Activated gamma-delta T cell treated with anti-CD3 and anti-CD28 coated beads, Interleukin-2, amount 50 U/mL, for 16 hours (primary cell): ENCODE measurements around the gene PAXX.

ENCODE experiments used
- DNase-seq: peaks from one replicate; pipeline ENCODE4 v3.0.0-alpha.2; 2020; ENCODE audit warnings: low read depth

The PAXX gene, protein sequence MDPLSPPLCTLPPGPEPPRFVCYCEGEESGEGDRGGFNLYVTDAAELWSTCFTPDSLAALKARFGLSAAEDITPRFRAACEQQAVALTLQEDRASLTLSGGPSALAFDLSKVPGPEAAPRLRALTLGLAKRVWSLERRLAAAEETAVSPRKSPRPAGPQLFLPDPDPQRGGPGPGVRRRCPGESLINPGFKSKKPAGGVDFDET

DNA sequence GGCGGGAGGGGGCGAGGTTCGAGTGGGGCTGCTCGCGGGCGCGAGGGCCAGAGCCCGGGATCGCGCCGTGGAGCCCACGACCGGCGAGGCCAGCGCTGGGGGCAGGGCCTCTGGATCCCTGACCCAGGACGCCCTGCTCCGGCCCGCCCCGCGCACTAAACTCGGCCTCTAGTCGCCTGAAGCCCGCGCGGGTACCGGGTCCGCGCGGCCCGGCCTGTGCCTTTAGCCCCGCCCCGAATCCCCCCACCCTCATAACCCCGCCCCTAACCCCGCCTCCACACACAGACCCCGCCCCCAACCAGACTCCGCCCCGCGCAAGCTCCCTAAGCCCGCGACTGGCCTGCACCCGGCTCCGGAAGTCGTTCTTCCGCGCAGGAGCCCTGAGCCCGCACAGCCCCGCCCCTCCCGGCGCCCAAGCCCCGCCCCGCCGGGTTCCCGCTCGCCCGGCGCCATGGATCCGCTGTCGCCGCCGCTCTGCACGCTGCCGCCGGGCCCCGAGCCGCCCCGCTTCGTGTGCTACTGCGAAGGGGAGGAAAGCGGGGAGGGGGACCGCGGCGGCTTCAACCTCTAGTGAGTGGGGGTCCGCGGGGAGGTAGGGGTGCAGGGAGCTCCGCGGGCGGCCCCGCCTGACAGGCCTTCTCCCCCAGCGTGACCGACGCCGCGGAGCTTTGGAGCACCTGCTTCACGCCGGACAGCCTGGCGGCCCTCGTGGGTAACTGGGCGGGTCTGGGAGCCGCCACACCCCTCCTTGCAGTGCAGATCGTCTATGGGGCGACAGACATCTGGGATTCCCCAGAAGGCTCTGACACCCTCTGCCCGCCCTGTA is at the start of gene PAXX:
PAXX (plus strand) TSS at position 430 of the 826 bp plus-strand sequence; CDS start at position 452, 22 bp downstream.
- peak; percentile 91 for DNase-seq

DNA sequence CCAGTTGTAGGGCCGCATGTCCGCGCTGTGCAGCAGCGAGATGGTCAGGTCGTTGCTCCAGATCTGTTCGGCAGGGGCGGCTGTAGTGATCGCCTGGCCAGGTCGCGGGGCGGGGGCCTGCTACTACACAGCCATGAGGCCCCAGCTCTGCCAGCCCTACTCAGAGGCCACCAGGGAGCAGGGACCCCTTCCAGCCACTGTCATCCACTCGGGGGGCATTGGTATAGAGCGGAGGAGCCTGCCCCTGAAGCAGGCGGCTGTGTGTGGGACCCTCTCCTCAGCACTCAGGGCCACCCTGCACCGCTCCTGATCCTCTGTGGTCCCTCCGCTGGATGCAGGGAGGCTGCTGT is 49.4 kb upstream of the PAXX start:
- DNase-seq: no peak

DNA sequence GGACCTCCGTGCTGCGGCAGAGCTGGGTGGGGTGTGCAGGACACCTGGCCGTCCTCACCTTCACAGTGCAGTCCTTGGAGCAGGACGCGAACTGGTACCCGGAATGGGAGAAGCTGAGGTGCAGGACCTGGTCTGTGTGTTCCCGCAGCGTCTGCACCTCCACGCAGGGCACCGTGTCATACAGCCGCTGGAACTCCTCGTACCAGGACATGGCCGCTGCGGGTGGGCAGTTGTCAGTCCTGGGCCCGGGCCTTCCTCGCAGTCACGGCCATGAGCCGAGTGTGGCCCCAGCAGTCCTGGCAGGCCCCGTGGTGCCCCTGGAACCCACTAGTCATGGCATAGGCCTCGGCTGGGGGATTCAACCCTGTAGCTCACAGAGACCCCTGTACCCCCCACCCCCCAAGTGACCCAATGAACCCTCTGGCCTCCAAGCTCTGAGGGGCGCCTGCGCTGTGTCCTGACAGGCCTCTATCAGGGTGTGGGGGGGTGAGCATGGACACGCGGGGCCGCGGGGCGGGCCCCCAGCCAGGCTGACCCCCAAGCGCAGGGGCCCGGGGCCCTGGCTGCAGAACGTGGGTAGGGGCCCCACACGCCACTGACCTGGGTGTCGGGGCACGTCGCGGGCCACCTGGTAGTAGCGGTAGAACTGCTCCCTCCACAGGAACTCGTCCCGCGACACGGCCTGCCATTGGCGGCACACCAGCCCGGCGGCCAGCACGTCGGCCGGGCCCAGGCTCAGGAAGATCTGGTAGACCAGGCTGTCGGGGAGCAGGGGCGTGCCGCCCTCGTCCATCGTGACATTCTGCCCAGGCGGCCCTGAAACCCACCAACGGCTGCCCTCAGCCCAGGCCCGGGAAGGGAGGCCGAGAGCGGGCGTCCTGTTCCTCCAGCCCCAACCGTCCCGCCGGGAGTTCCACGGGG is 48.7 kb upstream of the PAXX start:
- no peak for DNase-seq

DNA sequence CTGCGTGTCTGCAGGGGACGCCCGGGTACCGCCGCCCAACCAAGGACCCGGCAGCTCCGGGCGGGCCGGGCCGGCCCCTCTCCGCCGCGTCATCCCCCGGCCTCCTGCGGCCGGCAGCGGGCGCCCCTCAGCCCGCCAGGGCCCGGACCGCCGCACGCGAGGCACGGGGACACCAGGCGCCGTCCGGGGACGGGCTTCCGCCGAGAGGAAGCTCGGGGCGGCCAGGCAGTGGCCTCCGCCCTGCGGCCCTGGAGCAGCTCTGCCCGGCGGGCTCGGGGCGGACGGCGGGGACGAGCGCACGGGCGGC is 48.1 kb upstream of the PAXX start:
- DNase-seq: no peak

DNA sequence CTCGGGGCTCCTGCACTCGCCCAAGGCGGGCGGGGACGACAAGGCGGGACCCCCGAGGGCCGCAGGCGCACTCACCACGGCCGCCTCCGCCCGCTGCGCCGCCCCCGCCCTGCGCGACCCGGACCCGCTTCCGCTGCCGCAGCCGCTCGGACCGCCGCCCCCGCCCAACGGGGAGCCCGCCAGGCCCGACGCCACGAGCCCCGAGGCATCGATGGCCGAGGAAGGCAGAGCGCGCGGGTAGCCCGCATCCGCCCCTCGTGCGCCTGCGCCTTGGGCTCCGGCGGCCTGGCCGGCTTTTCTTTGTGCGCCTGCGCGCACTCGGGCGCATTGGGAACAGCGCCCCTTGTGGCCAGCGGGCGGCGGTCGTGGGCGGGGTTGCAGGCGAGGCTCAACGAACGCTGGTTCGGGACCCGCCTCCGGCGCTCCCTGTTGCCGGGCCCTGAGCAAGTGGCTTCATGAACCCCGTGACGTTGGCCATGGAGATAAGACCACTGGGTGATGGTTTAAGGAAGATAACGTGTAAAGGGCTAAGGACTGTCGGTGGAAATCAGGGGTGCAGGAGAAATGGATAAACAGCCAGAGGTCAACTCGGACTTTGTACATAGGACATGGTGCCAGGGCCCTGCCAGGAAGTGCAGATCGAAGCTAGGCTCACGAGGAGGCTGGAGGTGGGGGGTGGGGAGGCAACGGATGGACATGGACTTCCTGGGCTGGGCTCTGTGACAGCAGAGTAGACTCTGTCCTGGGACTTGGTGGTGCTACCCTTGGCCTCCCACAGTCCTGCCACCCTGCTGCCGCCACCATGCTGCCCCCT is 47.5 kb upstream of the PAXX start, which contains the start of the genes C8G and FBXW5:
C8G (plus strand) TSS at position 725 of the 814 bp plus-strand sequence; CDS start at position 803, 78 bp downstream.
FBXW5 (minus strand) TSS at position 220 of the 814 bp plus-strand sequence. CDS start 655 bp downstream, outside the sequence.
- DNase-seq: peak; percentile 89

DNA sequence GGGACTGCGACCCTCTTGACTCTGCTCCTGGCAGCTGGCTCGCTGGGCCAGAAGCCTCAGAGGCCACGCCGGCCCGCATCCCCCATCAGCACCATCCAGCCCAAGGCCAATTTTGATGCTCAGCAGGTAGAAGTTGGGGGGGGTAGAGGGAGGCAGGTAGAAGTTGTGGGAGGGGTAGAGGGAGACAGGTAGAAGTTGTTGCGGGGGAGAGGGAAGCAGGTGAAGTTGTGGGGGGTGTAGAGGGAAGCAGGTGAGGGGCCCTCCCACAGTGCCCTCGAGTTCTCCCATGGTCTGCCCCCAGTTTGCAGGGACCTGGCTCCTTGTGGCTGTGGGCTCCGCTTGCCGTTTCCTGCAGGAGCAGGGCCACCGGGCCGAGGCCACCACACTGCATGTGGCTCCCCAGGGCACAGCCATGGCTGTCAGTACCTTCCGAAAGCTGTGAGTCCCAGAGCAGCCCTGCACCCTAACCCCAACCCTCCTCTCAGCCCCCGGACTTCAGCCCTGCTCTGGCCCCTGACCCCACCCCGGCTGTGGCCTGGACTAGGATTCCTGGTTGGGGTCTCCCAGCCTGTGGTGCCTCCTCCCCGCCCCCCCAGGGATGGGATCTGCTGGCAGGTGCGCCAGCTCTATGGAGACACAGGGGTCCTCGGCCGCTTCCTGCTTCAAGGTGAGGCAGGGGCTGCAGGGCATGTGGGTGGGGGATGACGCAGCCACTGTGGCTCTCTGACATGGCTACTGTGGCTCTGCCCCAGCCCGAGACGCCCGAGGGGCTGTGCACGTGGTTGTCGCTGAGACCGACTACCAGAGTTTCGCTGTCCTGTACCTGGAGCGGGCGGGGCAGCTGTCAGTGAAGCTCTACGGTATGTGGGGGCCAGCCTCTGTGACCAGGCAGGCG is 46.6 kb upstream of the PAXX start:
- DNase-seq: no peak

DNA sequence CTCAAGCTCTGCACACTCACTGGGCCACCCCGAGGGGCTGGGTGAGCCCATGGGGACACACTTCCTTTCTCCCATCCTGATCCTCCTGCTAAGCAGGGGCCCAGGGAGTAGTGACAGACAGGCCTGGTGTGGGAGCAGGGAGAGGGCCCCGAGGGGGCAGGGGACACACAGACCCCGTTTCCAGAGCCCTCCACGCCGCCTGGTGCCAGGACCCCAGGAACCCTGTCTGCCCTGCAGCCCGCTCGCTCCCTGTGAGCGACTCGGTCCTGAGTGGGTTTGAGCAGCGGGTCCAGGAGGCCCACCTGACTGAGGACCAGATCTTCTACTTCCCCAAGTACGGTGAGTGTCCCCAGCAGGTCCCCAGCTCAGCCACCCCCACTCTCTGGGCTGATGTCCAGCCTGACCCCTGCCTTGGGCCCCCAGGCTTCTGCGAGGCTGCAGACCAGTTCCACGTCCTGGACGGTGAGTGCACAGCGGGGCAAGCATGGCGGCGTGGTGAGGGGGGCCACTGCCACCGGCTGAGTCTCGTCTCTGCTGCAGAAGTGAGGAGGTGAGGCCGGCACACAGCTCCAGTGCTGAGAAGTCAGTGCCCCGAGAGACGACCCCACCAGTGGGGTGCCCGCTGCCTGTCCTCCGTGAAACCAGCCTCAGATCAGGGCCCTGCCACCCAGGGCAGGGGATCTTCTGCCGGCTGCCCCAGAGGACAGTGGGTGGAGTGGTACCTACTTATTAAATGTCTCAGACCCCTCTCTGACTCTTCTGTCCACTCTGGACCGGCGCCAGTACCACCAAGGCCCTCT is 45.8 kb upstream of the PAXX start:
- DNase-seq: no peak

DNA sequence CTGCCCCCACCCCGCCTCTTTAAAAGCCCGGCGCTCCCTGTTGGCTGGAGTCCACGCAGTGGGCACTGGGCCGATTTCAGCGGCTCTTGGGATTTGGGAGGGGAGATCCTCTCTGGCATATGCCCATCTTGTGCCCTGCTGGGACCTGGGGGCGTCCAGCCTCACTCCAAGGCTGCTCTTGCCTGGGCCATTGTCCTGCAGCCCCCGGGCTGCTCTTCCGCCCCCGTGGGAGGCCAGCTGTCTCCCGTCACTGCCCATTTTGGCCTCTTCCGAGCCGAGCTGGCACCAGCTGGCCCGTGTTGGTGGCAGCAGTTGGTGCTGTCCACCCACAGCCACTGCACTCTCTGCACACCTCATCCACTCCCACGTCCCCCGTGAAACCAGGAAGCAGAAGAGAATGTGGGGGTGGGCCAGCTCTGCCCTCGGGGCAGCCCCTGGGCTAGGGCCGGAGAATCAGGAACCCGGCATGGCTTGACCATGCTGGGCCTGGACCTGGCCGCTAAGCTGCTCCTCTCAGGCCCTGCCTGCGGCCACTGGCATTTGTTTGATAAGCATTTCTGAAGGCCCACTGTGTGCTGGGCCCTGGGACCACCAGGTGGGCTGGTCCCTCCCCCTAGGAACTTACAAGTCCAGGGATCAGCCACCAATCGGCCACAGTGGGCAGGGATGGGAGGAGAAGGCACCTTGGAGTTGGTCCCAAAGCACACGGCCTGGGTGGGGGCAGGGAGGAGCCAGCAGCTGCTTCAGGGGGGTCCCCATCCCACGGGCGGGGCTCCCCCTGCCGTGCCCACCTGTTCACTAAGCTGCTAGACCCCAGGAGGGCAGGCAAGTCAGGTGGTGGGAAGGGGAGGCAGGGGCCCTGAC is 45.0 kb upstream of the PAXX start:
- DNase-seq: no peak

DNA sequence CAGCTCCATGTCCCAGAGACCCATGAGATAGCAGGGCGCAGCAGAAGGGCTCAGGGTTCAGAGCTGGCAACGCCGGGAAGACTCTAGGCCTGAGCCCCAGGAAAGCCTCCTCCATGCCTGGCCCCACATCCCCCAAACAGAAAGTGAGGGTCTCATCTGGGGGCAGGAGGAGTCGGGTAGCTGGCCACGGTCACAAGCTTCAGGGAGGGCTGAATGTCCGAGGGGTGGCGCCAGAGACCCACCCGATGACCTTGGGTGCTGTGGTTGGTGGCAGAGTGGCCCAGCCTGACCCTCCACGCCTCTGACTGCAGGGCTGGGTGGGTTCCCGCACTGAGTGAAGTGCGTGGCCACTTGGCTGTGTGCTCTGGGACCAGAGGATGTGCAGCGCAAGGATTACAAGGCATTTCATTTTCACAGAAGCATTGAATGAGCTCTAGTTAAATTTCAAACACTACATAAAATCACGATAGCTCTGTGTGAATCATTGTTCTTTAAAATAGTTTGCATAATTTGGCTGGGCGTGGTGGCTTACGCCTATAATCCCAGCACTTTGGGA is 44.2 kb upstream of the PAXX start:
- DNase-seq: no peak

DNA sequence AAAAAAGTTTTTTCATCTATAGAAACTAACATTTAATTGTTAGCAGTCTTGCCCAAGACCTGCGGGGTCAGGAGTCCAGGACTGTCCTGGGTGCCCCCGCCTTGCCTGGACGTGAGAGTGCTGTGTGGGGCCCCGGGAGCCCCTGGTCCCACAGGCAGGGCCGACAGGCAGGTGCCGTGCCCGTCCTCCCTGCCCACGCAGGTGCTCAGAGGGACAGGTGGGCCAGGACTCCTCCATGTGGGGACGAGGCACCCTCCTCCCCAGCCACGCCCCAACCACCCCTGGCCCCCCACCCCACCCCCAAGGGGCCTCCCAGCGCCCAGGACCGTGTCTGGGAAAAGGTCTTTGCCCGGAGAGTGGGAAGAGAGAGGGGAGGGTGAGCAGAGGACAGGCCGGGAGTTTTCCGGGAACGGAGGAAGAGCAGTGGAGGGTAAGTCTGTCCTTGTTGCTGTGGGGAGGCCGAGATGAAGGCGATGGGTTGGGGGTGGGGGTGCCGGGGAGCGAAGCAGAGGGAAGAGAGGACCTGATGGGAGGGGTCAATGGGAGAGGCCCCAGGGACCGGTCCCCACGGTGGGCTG is 42.9 kb upstream of the PAXX start:
- DNase-seq: no peak

DNA sequence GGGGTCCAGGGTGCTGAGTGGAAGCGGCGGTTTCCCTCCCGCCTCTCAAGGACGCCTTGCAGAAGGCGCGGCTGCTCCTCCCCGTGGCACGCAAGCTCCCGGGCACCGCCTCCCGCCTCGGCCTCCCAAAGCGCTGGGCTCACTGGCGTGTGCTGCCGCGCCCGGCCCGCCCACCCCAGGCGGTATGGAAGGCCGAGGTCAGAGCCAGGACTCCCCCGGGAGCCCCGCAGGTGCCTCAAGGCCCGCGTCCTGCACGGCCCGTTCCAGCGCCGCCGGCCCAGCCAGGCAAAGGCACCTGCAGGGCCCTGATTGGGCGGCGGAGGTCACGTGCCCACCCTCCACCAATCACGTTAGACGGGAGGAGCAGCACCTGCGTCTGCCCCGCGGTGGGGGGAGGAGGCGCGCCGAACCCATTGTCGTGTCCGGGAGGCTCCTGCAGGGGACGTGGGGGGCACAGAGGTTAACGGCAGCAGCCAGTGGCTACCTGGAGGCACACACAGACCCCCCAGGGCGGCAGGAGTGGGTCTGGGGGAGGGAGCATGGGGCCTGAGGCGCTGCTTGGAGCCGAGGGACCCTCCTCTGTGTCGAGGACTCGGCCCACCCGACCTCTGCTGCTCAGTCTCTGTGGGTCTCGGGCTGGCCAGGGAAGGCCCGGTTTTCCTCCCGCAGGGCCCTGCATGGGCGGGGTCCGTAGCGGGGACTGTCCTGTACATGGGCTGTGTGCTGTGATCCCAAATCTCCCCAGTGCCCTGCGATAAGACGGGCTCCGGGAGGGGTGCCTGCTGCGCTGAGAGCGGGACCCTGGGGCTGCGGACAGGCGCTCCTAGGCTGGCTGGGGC is 42.2 kb upstream of the PAXX start:
- peak; percentile 97 for DNase-seq

DNA sequence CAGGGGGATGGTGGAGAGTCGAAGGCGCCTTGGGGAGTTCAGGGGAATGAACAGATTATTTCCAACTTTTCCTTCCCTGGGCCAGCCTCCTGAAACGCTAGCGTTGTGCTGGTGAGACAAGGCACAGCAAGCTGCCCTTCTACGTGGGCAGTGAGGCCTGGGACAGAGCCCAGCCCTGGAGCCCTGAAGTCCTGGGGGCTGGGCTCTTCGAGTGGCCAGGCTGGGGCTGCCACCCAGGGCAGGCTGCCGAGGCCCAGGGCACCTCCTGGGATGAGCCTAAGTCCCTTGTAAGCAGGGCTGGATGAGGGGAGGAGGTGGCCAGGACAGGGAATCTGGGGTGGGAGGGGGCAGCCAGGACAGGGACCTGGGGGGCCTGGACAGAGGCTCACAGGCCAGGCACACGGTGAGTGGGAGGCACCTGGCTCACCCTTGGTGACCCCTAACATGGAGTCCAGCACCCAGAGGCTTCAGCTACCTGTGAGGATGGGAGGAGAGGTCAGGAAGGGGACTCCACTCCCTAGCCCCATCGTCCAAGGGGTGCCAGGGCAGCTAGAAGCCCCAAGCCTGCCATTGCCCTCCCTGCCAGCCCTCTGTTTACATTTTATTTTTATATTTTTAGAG is 41.5 kb upstream of the PAXX start:
- DNase-seq: no peak

DNA sequence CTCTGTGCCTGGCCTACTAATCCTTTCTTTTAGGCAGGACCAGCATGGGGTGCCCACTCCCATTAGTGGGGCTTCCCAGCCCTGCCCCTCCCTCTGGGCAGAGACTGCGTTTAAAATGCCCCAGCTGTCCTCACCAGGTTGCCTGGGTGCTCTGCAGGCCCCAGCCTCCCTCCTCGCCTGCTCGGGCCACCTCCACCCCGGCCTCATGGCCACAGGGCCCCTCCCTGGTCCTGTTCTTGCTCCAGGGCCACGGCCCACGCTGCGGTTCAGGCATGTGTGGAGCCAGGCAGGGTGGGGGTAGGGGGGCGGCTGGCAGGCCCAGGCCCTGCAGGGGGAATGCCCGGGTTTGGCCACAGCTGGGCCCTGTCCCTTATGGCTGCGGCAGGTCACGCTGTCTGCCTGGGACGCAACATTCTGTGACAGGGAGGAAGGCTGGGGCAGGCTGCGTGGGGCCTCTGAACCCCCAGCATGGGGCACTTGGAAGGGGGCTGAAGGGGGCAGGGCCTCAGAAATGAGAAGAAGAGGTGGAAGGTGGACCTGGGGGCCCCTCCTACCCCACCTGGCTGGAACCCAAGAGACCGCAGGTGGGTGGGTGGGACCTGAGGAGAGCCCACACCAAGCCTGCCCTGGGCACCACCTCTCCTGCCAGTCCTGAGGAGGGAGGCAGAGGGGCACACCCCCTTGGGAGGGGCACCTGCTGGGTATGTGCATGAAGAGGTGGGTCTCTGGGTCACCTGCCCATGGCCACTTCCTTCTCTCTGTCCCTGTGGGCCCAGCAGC is 40.5 kb upstream of the PAXX start, which contains the start of gene LCN12:
LCN12 (plus strand) TSS at position 733 of the 780 bp plus-strand sequence. CDS start 55 bp downstream, outside the sequence.
- no peak for DNase-seq

DNA sequence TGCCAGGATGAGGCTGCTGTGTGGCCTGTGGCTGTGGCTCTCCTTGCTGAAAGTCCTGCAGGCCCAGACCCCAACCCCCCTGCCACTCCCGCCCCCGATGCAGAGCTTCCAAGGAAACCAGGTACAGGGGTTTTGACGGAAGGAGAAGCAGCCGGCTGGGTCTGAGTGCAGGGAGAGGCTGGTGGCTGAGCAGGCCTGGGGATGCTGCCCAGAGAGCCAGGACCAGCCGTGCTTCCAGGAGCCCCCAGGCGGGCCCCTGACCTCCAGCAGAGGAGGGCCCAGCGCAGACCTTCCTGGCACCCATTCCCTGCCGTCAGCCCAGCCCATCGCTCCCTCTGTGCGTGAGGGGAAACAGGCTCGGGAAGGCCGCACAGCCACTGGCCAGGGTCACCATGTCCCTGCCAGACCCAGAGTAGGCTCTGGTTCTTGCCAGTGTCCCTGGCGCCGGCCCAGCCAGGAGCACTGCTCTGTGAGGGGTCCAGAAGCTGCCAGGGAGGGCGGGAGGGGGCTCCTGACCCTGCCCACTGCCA is 39.8 kb upstream of the PAXX start:
- no peak for DNase-seq
